ENCODE data around the gene CYP2W1.

The CYP2W1 gene

DNA sequence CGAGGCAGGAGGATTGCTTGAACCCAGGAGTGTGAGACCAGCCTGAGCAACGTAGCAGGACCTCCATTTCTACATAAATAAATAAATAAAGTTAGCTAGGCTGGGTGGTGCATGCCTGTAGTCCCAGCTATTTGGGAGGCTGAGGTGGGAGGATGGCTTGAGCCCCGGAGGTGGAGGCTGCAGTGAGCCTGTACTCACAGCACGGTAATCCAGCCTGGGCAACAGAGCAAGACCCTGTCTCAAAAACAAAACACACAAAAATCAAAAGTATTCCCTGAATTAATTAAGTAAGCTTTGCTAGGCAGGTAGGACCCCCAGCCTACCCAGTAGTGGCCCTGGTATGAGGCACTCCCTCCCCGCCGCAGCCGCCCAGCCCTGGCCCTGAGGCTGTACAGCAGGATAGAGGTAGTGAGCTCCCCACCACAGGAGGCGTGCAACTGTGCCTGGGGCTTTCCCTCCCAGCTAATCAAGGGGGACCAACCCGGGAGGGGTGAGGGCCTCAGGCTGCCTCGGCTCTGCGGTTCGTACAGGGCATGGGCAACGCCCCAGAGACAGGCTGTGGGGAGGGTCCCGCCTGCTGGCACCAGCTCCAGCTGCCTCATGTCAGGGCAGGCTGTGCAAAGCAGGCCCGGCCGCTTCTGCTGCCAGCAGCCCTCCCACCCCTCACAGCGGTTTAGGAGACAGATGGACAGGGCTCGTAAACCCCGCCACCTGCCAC is 1.0 kb upstream of the CYP2W1 start:
- Histone ChIP-seq H3K27me3 (ENCODE audit: insufficient read depth, poor library complexity, severe bottlenecking) (no peaks in the 10 kb centered on the region), H3K4me3 (ENCODE audit: severe bottlenecking) (no peak overlapping the region), H3K36me3 (ENCODE audit: low read depth) (no peaks in the 10 kb centered on the region), H3K9me3 (ENCODE audit: severe bottlenecking) (no peaks in the 10 kb centered on the region), H3K27ac (ENCODE audit: poor library complexity, severe bottlenecking) (no peak overlapping the region), H3K4me1 (ENCODE audit: insufficient read depth, poor library complexity, severe bottlenecking) (no peaks in the 10 kb centered on the region)
- no peak for DNase-seq (ENCODE audit: low spot score)
- TF ChIP-seq, protein P1, sequence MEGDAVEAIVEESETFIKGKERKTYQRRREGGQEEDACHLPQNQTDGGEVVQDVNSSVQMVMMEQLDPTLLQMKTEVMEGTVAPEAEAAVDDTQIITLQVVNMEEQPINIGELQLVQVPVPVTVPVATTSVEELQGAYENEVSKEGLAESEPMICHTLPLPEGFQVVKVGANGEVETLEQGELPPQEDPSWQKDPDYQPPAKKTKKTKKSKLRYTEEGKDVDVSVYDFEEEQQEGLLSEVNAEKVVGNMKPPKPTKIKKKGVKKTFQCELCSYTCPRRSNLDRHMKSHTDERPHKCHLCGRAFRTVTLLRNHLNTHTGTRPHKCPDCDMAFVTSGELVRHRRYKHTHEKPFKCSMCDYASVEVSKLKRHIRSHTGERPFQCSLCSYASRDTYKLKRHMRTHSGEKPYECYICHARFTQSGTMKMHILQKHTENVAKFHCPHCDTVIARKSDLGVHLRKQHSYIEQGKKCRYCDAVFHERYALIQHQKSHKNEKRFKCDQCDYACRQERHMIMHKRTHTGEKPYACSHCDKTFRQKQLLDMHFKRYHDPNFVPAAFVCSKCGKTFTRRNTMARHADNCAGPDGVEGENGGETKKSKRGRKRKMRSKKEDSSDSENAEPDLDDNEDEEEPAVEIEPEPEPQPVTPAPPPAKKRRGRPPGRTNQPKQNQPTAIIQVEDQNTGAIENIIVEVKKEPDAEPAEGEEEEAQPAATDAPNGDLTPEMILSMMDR (IDR thresholded peaks at IDR 0.05; ENCODE audit: poor library complexity, severe bottlenecking) = no peak
- ATAC-seq (ENCODE audit: low read depth) = no peak

GRCh38 chr7:982511-983003 is 424 bp upstream of the CYP2W1 start:
- Histone ChIP-seq H3K27me3 (ENCODE audit: insufficient read depth, poor library complexity, severe bottlenecking) (no peaks in the 10 kb centered on the region), H3K27ac (ENCODE audit: poor library complexity, severe bottlenecking) (no peak overlapping the region), H3K9me3 (ENCODE audit: severe bottlenecking) (no peaks in the 10 kb centered on the region), H3K36me3 (ENCODE audit: low read depth) (no peaks in the 10 kb centered on the region), H3K4me1 (ENCODE audit: insufficient read depth, poor library complexity, severe bottlenecking) (no peaks in the 10 kb centered on the region), H3K4me3 (ENCODE audit: severe bottlenecking) (no peak overlapping the region)
- TF ChIP-seq, protein P1 (IDR thresholded peaks at IDR 0.05; ENCODE audit: poor library complexity, severe bottlenecking) = no peak
- no peak for DNase-seq (ENCODE audit: low spot score)
- ATAC-seq (ENCODE audit: low read depth) = no peak; the same call in 2 of the 3 replicates

- Histone ChIP-seq H3K36me3 (ENCODE audit: low read depth) (no peaks in the 10 kb centered on the region), H3K4me1 (ENCODE audit: insufficient read depth, poor library complexity, severe bottlenecking) (no peaks in the 10 kb centered on the region), H3K27ac (ENCODE audit: poor library complexity, severe bottlenecking) (no peak overlapping the region), H3K4me3 (ENCODE audit: severe bottlenecking) (no peak overlapping the region), H3K27me3 (ENCODE audit: insufficient read depth, poor library complexity, severe bottlenecking) (no peaks in the 10 kb centered on the region), H3K9me3 (ENCODE audit: severe bottlenecking) (no peaks in the 10 kb centered on the region)
- TF ChIP-seq, protein P1 (IDR thresholded peaks at IDR 0.05; ENCODE audit: poor library complexity, severe bottlenecking) = no peak
- ATAC-seq (ENCODE audit: low read depth) = no peak
- no peak for DNase-seq (ENCODE audit: low spot score)
These were observed 663 bp downstream of the CYP2W1 start for GRCh38 chr7:983616-984071.

DNA sequence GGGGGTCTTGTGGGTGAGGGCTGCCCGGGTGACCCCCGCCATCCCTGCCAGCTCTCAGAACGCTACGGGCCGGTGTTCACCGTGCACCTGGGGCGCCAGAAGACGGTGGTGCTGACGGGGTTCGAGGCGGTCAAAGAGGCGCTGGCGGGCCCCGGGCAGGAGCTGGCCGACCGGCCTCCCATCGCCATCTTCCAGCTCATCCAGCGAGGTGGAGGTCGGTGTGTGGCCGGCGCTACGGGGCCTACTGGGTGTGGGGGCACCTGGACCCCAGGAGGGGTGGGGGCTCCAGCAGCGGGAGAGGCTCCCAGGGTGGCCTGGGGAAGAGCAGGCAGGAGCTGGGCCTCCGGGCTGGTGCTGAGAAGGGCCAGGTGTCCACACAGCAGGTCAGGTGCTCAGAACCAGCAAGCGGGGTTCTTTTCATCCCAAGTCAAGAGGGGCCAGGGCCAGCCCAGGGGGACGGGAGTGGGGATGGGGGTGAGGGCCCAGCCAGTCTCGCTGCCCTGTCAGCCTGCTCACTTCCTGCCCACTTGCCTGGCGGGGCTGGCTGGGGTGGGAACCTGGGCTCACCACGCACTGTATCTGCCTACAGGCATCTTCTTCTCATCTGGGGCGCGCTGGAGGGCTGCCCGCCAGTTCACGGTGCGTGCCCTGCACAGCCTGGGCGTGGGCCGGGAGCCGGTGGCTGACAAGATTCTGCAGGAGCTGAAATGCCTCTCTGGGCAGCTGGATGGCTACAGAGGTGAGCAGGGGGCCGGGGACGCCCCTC is 1.6 kb downstream of the CYP2W1 start:
- TF ChIP-seq, protein P1 (IDR thresholded peaks at IDR 0.05; ENCODE audit: poor library complexity, severe bottlenecking) = no peak
- no peak for DNase-seq (ENCODE audit: low spot score)
- H3K9me3 ChIP-seq (ENCODE audit: severe bottlenecking) = no peaks in the 10 kb centered on the region
- no peak overlapping the region for H3K4me3 ChIP-seq (ENCODE audit: severe bottlenecking)
- no peaks in the 10 kb centered on the region for H3K36me3 ChIP-seq (ENCODE audit: low read depth)
- H3K27me3 ChIP-seq (ENCODE audit: insufficient read depth, poor library complexity, severe bottlenecking) = no peaks in the 10 kb centered on the region
- H3K27ac ChIP-seq (ENCODE audit: poor library complexity, severe bottlenecking) = no peak overlapping the region
- no peak for ATAC-seq (ENCODE audit: low read depth)
- no peaks in the 10 kb centered on the region for H3K4me1 ChIP-seq (ENCODE audit: insufficient read depth, poor library complexity, severe bottlenecking)

DNA sequence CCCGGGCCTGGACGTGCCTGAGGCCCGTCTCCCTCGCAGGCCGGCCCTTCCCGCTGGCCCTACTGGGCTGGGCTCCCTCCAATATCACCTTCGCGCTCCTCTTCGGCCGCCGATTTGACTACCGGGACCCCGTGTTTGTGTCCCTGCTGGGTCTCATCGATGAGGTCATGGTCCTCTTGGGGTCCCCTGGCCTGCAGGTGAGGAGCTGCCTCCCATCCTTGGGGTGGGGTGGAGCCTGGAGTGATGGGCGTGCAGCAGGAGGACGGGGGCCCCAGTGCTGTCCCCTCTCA is 2.1 kb downstream of the CYP2W1 start:
- Histone ChIP-seq H3K27me3 (ENCODE audit: insufficient read depth, poor library complexity, severe bottlenecking) (no peaks in the 10 kb centered on the region), H3K4me3 (ENCODE audit: severe bottlenecking) (no peak overlapping the region), H3K36me3 (ENCODE audit: low read depth) (no peaks in the 10 kb centered on the region), H3K9me3 (ENCODE audit: severe bottlenecking) (no peaks in the 10 kb centered on the region), H3K27ac (ENCODE audit: poor library complexity, severe bottlenecking) (no peak overlapping the region), H3K4me1 (ENCODE audit: insufficient read depth, poor library complexity, severe bottlenecking) (no peaks in the 10 kb centered on the region)
- ATAC-seq (ENCODE audit: low read depth) (no peak), DNase-seq (ENCODE audit: low spot score) (no peak)
- TF ChIP-seq, protein P1 (IDR thresholded peaks at IDR 0.05; ENCODE audit: poor library complexity, severe bottlenecking) = no peak

All from RWPE2 (cell line).